Loucy (cell line): ENCODE measurements around the gene MRPS6.

Experiments used
- H2AFZ ChIP-seq: fragments of 200-600 bp; sonication (generic); 2 replicates; pipeline ENCODE4 v1.6.0; 2016; ENCODE audit warnings: antibody characterized with exemption, mild to moderate bottlenecking, low read length, moderate library complexity
- H3F3A ChIP-seq: fragments of 200-600 bp; 2 replicates; pipeline ENCODE4 v1.6.0; 2016; ENCODE audit warnings: antibody characterized with exemption, low read depth, mild to moderate bottlenecking
- H3K27me3 ChIP-seq: fragments of 200-600 bp; sonication (generic); 2 replicates; pipeline ENCODE4 v1.6.1; 2014; ENCODE audit warnings: low read length, mild to moderate bottlenecking; ENCODE audit not compliant: insufficient read depth, poor library complexity, severe bottlenecking
- H3K36me3 ChIP-seq: fragments of 200-600 bp; sonication (generic); 2 replicates; pipeline ENCODE4 v1.6.1; 2016; ENCODE audit warnings: low read length; ENCODE audit not compliant: insufficient read depth
- H3K4me1 ChIP-seq: fragments of 200-600 bp; sonication (generic); 2 replicates; pipeline ENCODE4 v1.5.1; 2014; ENCODE audit warnings: low read length, mild to moderate bottlenecking; ENCODE audit not compliant: insufficient read depth, poor library complexity, severe bottlenecking
- H3K4me2 ChIP-seq: fragments of 200-600 bp; sonication (generic); 2 replicates; pipeline ENCODE4 v1.6.0; 2014; ENCODE audit warnings: antibody characterized with exemption, low read length, low read depth, mild to moderate bottlenecking; ENCODE audit not compliant: poor library complexity, severe bottlenecking
- H3K4me3 ChIP-seq: fragments of 200-600 bp; sonication (generic); 2 replicates; pipeline ENCODE4 v1.5.1; 2014; ENCODE audit warnings: low read length, mild to moderate bottlenecking, mixed read lengths; ENCODE audit not compliant: poor library complexity, severe bottlenecking
- H3K79me2 ChIP-seq: fragments of 200-600 bp; sonication (generic); 2 replicates; pipeline ENCODE4 v1.6.1; 2014; ENCODE audit warnings: low read length; ENCODE audit not compliant: insufficient read depth
- H3K9ac ChIP-seq: fragments of 200-600 bp; sonication (generic); 2 replicates; pipeline ENCODE4 v1.6.0; 2014; ENCODE audit warnings: mild to moderate bottlenecking, low read depth, low read length, moderate library complexity; ENCODE audit not compliant: poor library complexity, severe bottlenecking
- H3K9me2 ChIP-seq: fragments of 200-600 bp; sonication (generic); replicated peaks from 2 replicates; pipeline ENCODE4 v1.6.1; 2016; ENCODE audit warnings: low read depth, low read length, mixed read lengths
- H3K9me3 ChIP-seq: fragments of 200-600 bp; sonication (generic); 2 replicates; pipeline ENCODE4 v1.6.1; 2014; ENCODE audit warnings: mild to moderate bottlenecking, antibody characterized with exemption, low read length, low read depth; ENCODE audit not compliant: insufficient read depth
- H4K20me1 ChIP-seq: fragments of 200-600 bp; sonication (generic); 2 replicates; pipeline ENCODE4 v1.6.0; 2014; ENCODE audit warnings: antibody characterized with exemption, low read length, mild to moderate bottlenecking; ENCODE audit not compliant: insufficient read depth, poor library complexity, severe bottlenecking
- CTCF ChIP-seq: fragments of 200-600 bp; sonication (generic); conservative IDR thresholded peaks from 2 replicates; pipeline ENCODE4 v1.5.1; 2014; ENCODE audit warnings: mild to moderate bottlenecking, antibody characterized with exemption, low read length
- EZH2phosphoT487 ChIP-seq: fragments of 200-600 bp; IDR thresholded peaks from 2 replicates; pipeline ENCODE4 v1.6.1; 2018; ENCODE audit warnings: antibody characterized with exemption, mild to moderate bottlenecking, moderate library complexity, borderline replicate concordance

The MRPS6 gene

GRCh38 chr21:34128124-34128523 is 54.7 kb downstream of the MRPS6 start:
- Histone ChIP-seq H4K20me1 (peaks cover 26% of the 10 kb centered on the region), H3K27me3 (no peaks in the 10 kb centered on the region), H3K4me3 (no peak overlapping the region), H3K36me3 (peaks cover 54% of the 10 kb centered on the region; the same call in 1 of the 2 replicates), H3K9me2 (no peaks in the 10 kb centered on the region), H3K9ac (no peak overlapping the region), H3K4me2 (no peak overlapping the region), H3K79me2 (peaks cover 85% of the 10 kb centered on the region), H2AFZ (no peak overlapping the region), H3F3A (no peaks in the 10 kb centered on the region), H3K4me1 (peaks cover 36% of the 10 kb centered on the region), H3K9me3 (no peaks in the 10 kb centered on the region)
- TF ChIP-seq CTCF, result no peak
- no peak for TF ChIP-seq EZH2phosphoT487

GRCh38 chr21:34128674-34129038 is 55.3 kb downstream of the MRPS6 start:
- TF ChIP-seq EZH2phosphoT487, result no peak
- TF ChIP-seq CTCF, result no peak
- Histone ChIP-seq H3K4me2 (peak overlapping the region; percentile 65), H4K20me1 (peaks cover 28% of the 10 kb centered on the region), H2AFZ (no peak overlapping the region), H3K9me2 (no peaks in the 10 kb centered on the region), H3K4me1 (peaks cover 42% of the 10 kb centered on the region), H3K4me3 (no peak overlapping the region), H3K27me3 (no peaks in the 10 kb centered on the region), H3K79me2 (peaks cover 85% of the 10 kb centered on the region), H3K36me3 (peaks cover 59% of the 10 kb centered on the region; the same call in 1 of the 2 replicates), H3F3A (no peaks in the 10 kb centered on the region), H3K9me3 (no peaks in the 10 kb centered on the region), H3K9ac (peak overlapping the region; percentile 24)

GRCh38 chr21:34129039-34129891 is 55.9 kb downstream of the MRPS6 start:
- Histone ChIP-seq H3F3A (no peaks in the 10 kb centered on the region), H3K79me2 (peaks cover 85% of the 10 kb centered on the region)

More at GRCh38 chr21:34129039-34129891, 55.9 kb downstream of the MRPS6 start:
- TF ChIP-seq CTCF, result peak; percentile 61
- TF ChIP-seq EZH2phosphoT487, result no peak
- Histone ChIP-seq H3K9me3 (no peaks in the 10 kb centered on the region), H3K9me2 (no peaks in the 10 kb centered on the region), H3K4me1 (peaks cover 43% of the 10 kb centered on the region), H3K36me3 (peaks cover 64% of the 10 kb centered on the region), H4K20me1 (peaks cover 31% of the 10 kb centered on the region), H3K9ac (peak overlapping the region; percentile 28), H2AFZ (no peak overlapping the region), H3K4me3 (peak overlapping the region; percentile 50), H3K27me3 (no peaks in the 10 kb centered on the region), H3K4me2 (peak overlapping the region; percentile 65)
